HepG2 (cell line): ENCODE measurements around the gene UBAC2. TPM values are rescaled to one million over a fixed set of nuclear protein-coding genes. Genes with fewer than 3 reads are reported as not detected.

Experiments
- ATAC-seq: fragments of 200-7000 bp; cut with Tn5 transposase; 3 replicates; pipeline ENCODE4 v1.9.1; 2020; ENCODE audit warnings: mild to moderate bottlenecking, moderate library complexity
- BruUV-seq: library from RNA; stranded (reverse); fragments of 400-500 nt; replicated peaks from 2 replicates; lab custom pipeline; 2021; lab: Mats Ljungman, UMichigan
- CTCF ChIA-PET: fragments of 300-600 bp; formaldehyde crosslinking; extraction: SDS; loops from one replicate; lab custom pipeline; 2021; ENCODE audit warnings: low total read pairs, inconsistent platforms, low intra/inter-chr PET ratio; lab: Yijun Ruan, JAX
- POLR2A ChIA-PET: fragments of 350-600 bp; sonication (Branson Sonifier 250); formaldehyde crosslinking; loops from one replicate; lab custom pipeline; 2020; ENCODE audit warnings: antibody characterized with exemption, inconsistent platforms; lab: Yijun Ruan, JAX
- DNase-seq: peaks from one replicate; pipeline ENCODE4 v3.0.0-alpha.2; 2015; ENCODE audit warnings: low spot score
- FAIRE-seq: peaks from 3 replicates; lab custom pipeline; 2011; peaks lifted over from hg19 to GRCh38; lab: Jason Lieb, UNC
- H2AFZ ChIP-seq: one replicate; pipeline ENCODE4 v1.6.1; 2011; ENCODE audit warnings: low read length, inconsistent platforms
- H3K27ac ChIP-seq: fragments of 300-600 bp; 3 replicates; pipeline ENCODE4 v1.8.0; 2011; ENCODE audit warnings: mixed run types, mild to moderate bottlenecking, mixed read lengths, low read length, inconsistent platforms; ENCODE audit not compliant: insufficient read depth; ENCODE audit errors: extremely low read length
- H3K27me3 ChIP-seq, 2 experiments: fragments of 200-600 bp in 1 of 2; 2 replicates in 1 of 2; 3 replicates in 1 of 2; pipeline versions ENCODE4 v1.6.0 to v1.8.0; 2011; ENCODE audit warnings: low read length in 2 of 2, mild to moderate bottlenecking in 2 of 2, moderate library complexity in 2 of 2, inconsistent platforms in 1 of 2; ENCODE audit not compliant: insufficient read depth in 2 of 2, control insufficient read depth in 1 of 2
- H3K36me3 ChIP-seq, 2 experiments: fragments of 200-600 bp in 1 of 2; replicated peaks in 1 of 2; 2 replicates in 1 of 2; 3 replicates in 1 of 2; pipeline versions ENCODE4 v1.5.1 to v1.8.0; 2011; ENCODE audit warnings: low read length in 2 of 2, inconsistent platforms in 1 of 2; ENCODE audit not compliant: insufficient read depth in 2 of 2, control insufficient read depth in 1 of 2
- H3K4me1 ChIP-seq: 2 replicates; pipeline ENCODE4 v1.5.1; 2012; ENCODE audit warnings: low read length, inconsistent platforms; ENCODE audit not compliant: insufficient read depth
- H3K4me2 ChIP-seq: 2 replicates; pipeline ENCODE4 v1.6.0; 2011; ENCODE audit warnings: low read depth, low read length, inconsistent platforms
- H3K4me3 ChIP-seq, 3 experiments: fragments of 200-600 bp in 1 of 3; sonication (generic), shearing (Covaris generic) in 1 of 3; replicated peaks in 1 of 3; 2 replicates each; pipeline ENCODE4 v1.5.1; 2011 to 2016; ENCODE audit warnings: low read length in 3 of 3, inconsistent platforms in 2 of 3, low read depth in 2 of 3, mild to moderate bottlenecking in 2 of 3, control low read depth in 1 of 3, mixed read lengths in 1 of 3; ENCODE audit not compliant: insufficient read depth in 1 of 3
- H3K79me2 ChIP-seq: one replicate; pipeline ENCODE4 v1.6.1; 2011; ENCODE audit warnings: low read length, inconsistent platforms; ENCODE audit not compliant: insufficient read depth
- H3K9ac ChIP-seq: 2 replicates; pipeline ENCODE4 v1.6.0; 2011; ENCODE audit warnings: mild to moderate bottlenecking, low read depth, low read length, inconsistent platforms; ENCODE audit not compliant: insufficient read depth
- H3K9me3 ChIP-seq: 2 replicates; pipeline ENCODE4 v1.5.1; 2012; ENCODE audit warnings: mild to moderate bottlenecking, low read length
- H4K20me1 ChIP-seq: 2 replicates; pipeline ENCODE4 v1.6.0; 2011; ENCODE audit warnings: inconsistent platforms, mild to moderate bottlenecking, low read length, moderate library complexity; ENCODE audit not compliant: insufficient read depth
- BHLHE40 ChIP-seq: IDR thresholded peaks from 2 replicates; pipeline ENCODE4 v1.6.1; 2011; ENCODE audit warnings: low read length, improper control_type of control experiment
- EEA1 ChIP-seq: sonication (generic); formaldehyde crosslinking; IDR thresholded peaks from 2 replicates; pipeline ENCODE4 v1.5.1; 2020; ENCODE audit warnings: mild to moderate bottlenecking, missing genetic modification reagents, borderline replicate concordance
- EED ChIP-seq: sonication (generic); formaldehyde crosslinking; IDR thresholded peaks from 2 replicates; pipeline ENCODE4 v1.5.0; 2020; ENCODE audit warnings: mild to moderate bottlenecking, missing genetic modification reagents
- GATA4 ChIP-seq: sonication (generic); IDR thresholded peaks from 2 replicates; pipeline ENCODE4 v1.6.1; 2016; ENCODE audit warnings: antibody characterized with exemption, low read depth, borderline replicate concordance
- HCFC1 ChIP-seq: fragments of 150-350 bp; IDR thresholded peaks from 2 replicates; pipeline ENCODE4 v1.6.1; 2014; ENCODE audit warnings: low read depth, low read length
- MAZ ChIP-seq, 2 experiments: sonication (generic) in 1 of 2; formaldehyde crosslinking in 1 of 2; IDR thresholded peaks; 2 replicates each; pipeline versions ENCODE4 v1.5.0 to v1.6.1; 2012 to 2020; ENCODE audit warnings: low read depth in 2 of 2, mild to moderate bottlenecking in 2 of 2, borderline replicate concordance in 1 of 2, improper control_type of control experiment in 1 of 2, low read length in 1 of 2, missing genetic modification reagents in 1 of 2, moderate library complexity in 1 of 2
- MED13 ChIP-seq: sonication (generic); formaldehyde crosslinking; IDR thresholded peaks from 2 replicates; pipeline ENCODE4 v1.5.0; 2020; ENCODE audit warnings: missing genetic modification reagents
- ZBTB20 ChIP-seq: sonication (generic); formaldehyde crosslinking; IDR thresholded peaks from 2 replicates; pipeline ENCODE4 v1.8.1; 2023; ENCODE audit warnings: missing genetic modification reagents, low read depth, mild to moderate bottlenecking, borderline replicate concordance
- ZBTB7B ChIP-seq: sonication (generic); formaldehyde crosslinking; IDR thresholded peaks from 2 replicates; pipeline ENCODE4 v1.4.0; 2020; ENCODE audit warnings: missing genetic modification reagents
- ZNF569 ChIP-seq: sonication (generic); formaldehyde crosslinking; IDR thresholded peaks from 2 replicates; pipeline ENCODE4 v1.5.0; 2020; ENCODE audit warnings: mild to moderate bottlenecking, missing genetic modification reagents, moderate library complexity, borderline replicate concordance
- ZNF678 ChIP-seq: sonication (generic); formaldehyde crosslinking; IDR thresholded peaks from 2 replicates; pipeline ENCODE4 v1.4.0; 2020; ENCODE audit warnings: mild to moderate bottlenecking, missing genetic modification reagents
- WGBS: methylation state at CpG from one replicate; pipeline ENCODE4 v1.1.6; 2017; ENCODE audit warnings: low lambda C conversion rate; 5-methylcytosine and 5-hydroxymethylcytosine counted together
- in situ Hi-C: cut with HindIII; loops from 2 replicates; pipeline ENCODE4 v1.10.0; 2017; ENCODE audit warnings: low pct_unique_long_range_greater_than_20kb; ENCODE audit not compliant: extremely low pct_ligation_motif_present
- intact Hi-C: fragments of 100-400 bp; cut with micrococcal nuclease; formaldehyde crosslinking; loops from one replicate; pipeline ENCODE4 v1.10.0; 2022; ENCODE audit not compliant: unreplicated experiment
- polyA plus RNA-seq, 8 experiments: library from polyadenylated mRNA; depleted of rRNA in 3 of 8; stranded (reverse) in 7 of 8; unstranded in 1 of 8; fragments of >200 nt; fragmentation: Illumina TruSeq in 4 of 8; extraction: Trizol in 4 of 8; gene quantifications; 2 replicates each; pipeline versions ENCODE4 v1.2.1 to v1.2.3, GENCODE V29; 2011 to 2016; ENCODE audit warnings: low read depth in 4 of 8, missing spikeins in 1 of 8, mixed read lengths in 1 of 8; ENCODE audit not compliant: insufficient read depth in 1 of 8
- total RNA-seq, 5 experiments: library from RNA; depleted of rRNA; stranded (reverse); fragments of >200 nt; fragmentation: Illumina TruSeq; extraction: Trizol; gene quantifications; 2 replicates each; pipeline ENCODE4 v1.2.3, GENCODE V29; 2016; ENCODE audit warnings: low read depth in 1 of 5
- TF ChIP-seq, protein P1 (sequence below): IDR thresholded peaks from 2 replicates; pipeline ENCODE4 v1.6.1; 2016; ENCODE audit warnings: control low read depth
- TF ChIP-seq, protein P2 (sequence below), 2 experiments: sonication (generic) in 1 of 2; formaldehyde crosslinking in 1 of 2; IDR thresholded peaks; 2 replicates each; pipeline versions ENCODE4 v1.4.0 to v1.6.1; 2016 to 2020; ENCODE audit warnings: borderline replicate concordance in 1 of 2, low read depth in 1 of 2, mild to moderate bottlenecking in 1 of 2, missing genetic modification reagents in 1 of 2
- TF ChIP-seq, protein P3 (sequence below): sonication (generic); formaldehyde crosslinking; conservative IDR thresholded peaks from 2 replicates; pipeline ENCODE4 v1.8.0; 2022; ENCODE audit warnings: low read depth, missing genetic modification reagents

UBAC2 gene
- total and polyA plus RNA-seq, 2 of the 13 experiments (the other 11 are each of a cell fraction or from before 2014, with no cell fraction given): 61.3 to 80.8 TPM

- TF ChIP-seq, protein P1, sequence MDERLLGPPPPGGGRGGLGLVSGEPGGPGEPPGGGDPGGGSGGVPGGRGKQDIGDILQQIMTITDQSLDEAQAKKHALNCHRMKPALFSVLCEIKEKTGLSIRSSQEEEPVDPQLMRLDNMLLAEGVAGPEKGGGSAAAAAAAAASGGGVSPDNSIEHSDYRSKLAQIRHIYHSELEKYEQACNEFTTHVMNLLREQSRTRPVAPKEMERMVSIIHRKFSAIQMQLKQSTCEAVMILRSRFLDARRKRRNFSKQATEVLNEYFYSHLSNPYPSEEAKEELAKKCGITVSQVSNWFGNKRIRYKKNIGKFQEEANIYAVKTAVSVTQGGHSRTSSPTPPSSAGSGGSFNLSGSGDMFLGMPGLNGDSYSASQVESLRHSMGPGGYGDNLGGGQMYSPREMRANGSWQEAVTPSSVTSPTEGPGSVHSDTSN: no peak
These were observed 172.8 kb downstream of the UBAC2 start (continued) for GRCh38 chr13:99373436-99373835.

GRCh38 chr13:99374169-99374991 lies 173.7 kb downstream of the UBAC2 start:
- Histone ChIP-seq H3K79me2 (no peaks in the 10 kb centered on the region), H3K4me2 (no peak overlapping the region), H3K27me3 (no peaks in the 10 kb centered on the region), H2AFZ (no peak overlapping the region), H3K9me3 (no peaks in the 10 kb centered on the region), H3K36me3 (peaks cover 0 to 23% of the 10 kb centered on the region in 2 experiments; a peak in 4 of 5 replicates), H3K27ac (no peak overlapping the region), H4K20me1 (no peaks in the 10 kb centered on the region), H3K9ac (no peak overlapping the region), H3K4me3 (no peak overlapping the region), H3K4me1 (no peaks in the 10 kb centered on the region)
- no TSS peak for BruUV-seq
- in situ Hi-C loops: no loop called here
- intact Hi-C loops: no loop called here
- no peak for FAIRE-seq
- no peak for ATAC-seq
- POLR2A ChIA-PET: no interaction called here
- WGBS: 96% methylated on average over 10 of the region's 10 CpGs
- CTCF ChIA-PET: no interaction called here
- DNase-seq: no peak
- TF ChIP-seq EEA1 (CRISPR knock-in tag) (no peak), MED13 (CRISPR knock-in tag) (no peak), BHLHE40 (no peak), EED (no peak), HCFC1 (no peak), ZNF569 (CRISPR knock-in tag) (no peak), ZBTB7B (CRISPR knock-in tag) (no peak), MAZ (IDR thresholded peaks at IDR 0.05; ENCODE audit: borderline replicate concordance, low read depth, low read length) (no peak), MAZ (CRISPR knock-in tag; IDR thresholded peaks at IDR 0.05; ENCODE audit: low read depth) (no peak), GATA4 (no peak), ZNF678 (CRISPR knock-in tag) (no peak), ZBTB20 (no peak)
- TF ChIP-seq, protein P2, sequence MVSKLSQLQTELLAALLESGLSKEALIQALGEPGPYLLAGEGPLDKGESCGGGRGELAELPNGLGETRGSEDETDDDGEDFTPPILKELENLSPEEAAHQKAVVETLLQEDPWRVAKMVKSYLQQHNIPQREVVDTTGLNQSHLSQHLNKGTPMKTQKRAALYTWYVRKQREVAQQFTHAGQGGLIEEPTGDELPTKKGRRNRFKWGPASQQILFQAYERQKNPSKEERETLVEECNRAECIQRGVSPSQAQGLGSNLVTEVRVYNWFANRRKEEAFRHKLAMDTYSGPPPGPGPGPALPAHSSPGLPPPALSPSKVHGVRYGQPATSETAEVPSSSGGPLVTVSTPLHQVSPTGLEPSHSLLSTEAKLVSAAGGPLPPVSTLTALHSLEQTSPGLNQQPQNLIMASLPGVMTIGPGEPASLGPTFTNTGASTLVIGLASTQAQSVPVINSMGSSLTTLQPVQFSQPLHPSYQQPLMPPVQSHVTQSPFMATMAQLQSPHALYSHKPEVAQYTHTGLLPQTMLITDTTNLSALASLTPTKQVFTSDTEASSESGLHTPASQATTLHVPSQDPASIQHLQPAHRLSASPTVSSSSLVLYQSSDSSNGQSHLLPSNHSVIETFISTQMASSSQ (IDR thresholded peaks at IDR 0.05; ENCODE audit: low read depth): no peak
- TF ChIP-seq, protein P2 (CRISPR knock-in tag; IDR thresholded peaks at IDR 0.05; ENCODE audit: borderline replicate concordance): no peak
- TF ChIP-seq, protein P3, sequence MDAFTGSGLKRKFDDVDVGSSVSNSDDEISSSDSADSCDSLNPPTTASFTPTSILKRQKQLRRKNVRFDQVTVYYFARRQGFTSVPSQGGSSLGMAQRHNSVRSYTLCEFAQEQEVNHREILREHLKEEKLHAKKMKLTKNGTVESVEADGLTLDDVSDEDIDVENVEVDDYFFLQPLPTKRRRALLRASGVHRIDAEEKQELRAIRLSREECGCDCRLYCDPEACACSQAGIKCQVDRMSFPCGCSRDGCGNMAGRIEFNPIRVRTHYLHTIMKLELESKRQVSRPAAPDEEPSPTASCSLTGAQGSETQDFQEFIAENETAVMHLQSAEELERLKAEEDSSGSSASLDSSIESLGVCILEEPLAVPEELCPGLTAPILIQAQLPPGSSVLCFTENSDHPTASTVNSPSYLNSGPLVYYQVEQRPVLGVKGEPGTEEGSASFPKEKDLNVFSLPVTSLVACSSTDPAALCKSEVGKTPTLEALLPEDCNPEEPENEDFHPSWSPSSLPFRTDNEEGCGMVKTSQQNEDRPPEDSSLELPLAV (CRISPR knock-in tag): no peak
